WTC11 (cell line): Measurements from ENCODE around the gene ROBO1.

Experiments used
- ATF2 ChIP-seq: sonication (generic); formaldehyde crosslinking; IDR thresholded peaks from 2 replicates; pipeline ENCODE4 v1.8.1; 2022; ENCODE audit warnings: low read depth, missing genetic modification reagents, borderline replicate concordance
- CTCF ChIP-seq: fragments of 200-600 bp; IDR thresholded peaks from 2 replicates; pipeline ENCODE4 v1.8.0; 2022; ENCODE audit warnings: antibody characterized with exemption
- E2F1 ChIP-seq: sonication (generic); formaldehyde crosslinking; IDR thresholded peaks from 2 replicates; pipeline ENCODE4 v1.8.0; 2022; ENCODE audit warnings: mild to moderate bottlenecking, missing genetic modification reagents
- ESRRA ChIP-seq: sonication (generic); formaldehyde crosslinking; IDR thresholded peaks from 2 replicates; pipeline ENCODE4 v1.8.1; 2022; ENCODE audit warnings: mild to moderate bottlenecking, missing genetic modification reagents, borderline replicate concordance
- FOXP1 ChIP-seq: sonication (generic); formaldehyde crosslinking; IDR thresholded peaks from 2 replicates; pipeline ENCODE4 v1.8.0; 2022; ENCODE audit warnings: missing genetic modification reagents, mild to moderate bottlenecking, moderate library complexity, borderline replicate concordance
- MAX ChIP-seq: sonication (generic); formaldehyde crosslinking; IDR thresholded peaks from 2 replicates; pipeline ENCODE4 v1.8.0; 2022; ENCODE audit warnings: mild to moderate bottlenecking, missing genetic modification reagents
- NR1H2 ChIP-seq: sonication (generic); formaldehyde crosslinking; IDR thresholded peaks from 2 replicates; pipeline ENCODE4 v1.9.0; 2021; ENCODE audit warnings: mild to moderate bottlenecking, moderate library complexity, missing genetic modification reagents
- SP1 ChIP-seq: sonication (generic); formaldehyde crosslinking; conservative IDR thresholded peaks from 2 replicates; pipeline ENCODE4 v1.8.1; 2022; ENCODE audit warnings: missing genetic modification reagents
- USF2 ChIP-seq: sonication (generic); formaldehyde crosslinking; IDR thresholded peaks from 2 replicates; pipeline ENCODE4 v1.8.1; 2023; ENCODE audit warnings: mild to moderate bottlenecking, missing genetic modification reagents, moderate library complexity
- ZNF232 ChIP-seq: sonication (generic); formaldehyde crosslinking; IDR thresholded peaks from 2 replicates; pipeline ENCODE4 v1.8.0; 2022; ENCODE audit warnings: mild to moderate bottlenecking, missing genetic modification reagents

- no peak for TF ChIP-seq ZNF232
- no peak for TF ChIP-seq E2F1 (CRISPR knock-in tag)
- no peak for TF ChIP-seq CTCF
- TF ChIP-seq FOXP1 (CRISPR knock-in tag) = no peak
- no peak for TF ChIP-seq NR1H2 (CRISPR knock-in tag)
- no peak for TF ChIP-seq ATF2 (CRISPR knock-in tag)
- no peak for TF ChIP-seq ESRRA (CRISPR knock-in tag)
- no peak for TF ChIP-seq SP1 (CRISPR knock-in tag)
- no peak for TF ChIP-seq USF2
- no peak for TF ChIP-seq MAX (CRISPR knock-in tag)
These were observed 212.1 kb downstream of the ROBO1 start for GRCh38 chr3:79555655-79556054.
